HG03039 (cell line): ENCODE measurements around the gene HSPB6.
A peak's percentile ranks its signal among the peaks of the same experiment; 100 is the strongest.

Experiments used
- ATAC-seq: cut with Tn5 transposase; IDR thresholded peaks from one replicate; pipeline ENCODE4 v1.9.1; 2021; ENCODE audit warnings: mild to moderate bottlenecking, moderate library complexity; ENCODE audit not compliant: unreplicated experiment

Gene HSPB6

GRCh38 chr19:35717665-35718344, 39.0 kb downstream of the HSPB6 start, which contains the start of gene KMT2B:
Gene KMT2B (plus strand): TSS chr19:35718003. CDS start chr19:35718019, 16 bp downstream.
- ATAC-seq: peak; percentile 42

DNA sequence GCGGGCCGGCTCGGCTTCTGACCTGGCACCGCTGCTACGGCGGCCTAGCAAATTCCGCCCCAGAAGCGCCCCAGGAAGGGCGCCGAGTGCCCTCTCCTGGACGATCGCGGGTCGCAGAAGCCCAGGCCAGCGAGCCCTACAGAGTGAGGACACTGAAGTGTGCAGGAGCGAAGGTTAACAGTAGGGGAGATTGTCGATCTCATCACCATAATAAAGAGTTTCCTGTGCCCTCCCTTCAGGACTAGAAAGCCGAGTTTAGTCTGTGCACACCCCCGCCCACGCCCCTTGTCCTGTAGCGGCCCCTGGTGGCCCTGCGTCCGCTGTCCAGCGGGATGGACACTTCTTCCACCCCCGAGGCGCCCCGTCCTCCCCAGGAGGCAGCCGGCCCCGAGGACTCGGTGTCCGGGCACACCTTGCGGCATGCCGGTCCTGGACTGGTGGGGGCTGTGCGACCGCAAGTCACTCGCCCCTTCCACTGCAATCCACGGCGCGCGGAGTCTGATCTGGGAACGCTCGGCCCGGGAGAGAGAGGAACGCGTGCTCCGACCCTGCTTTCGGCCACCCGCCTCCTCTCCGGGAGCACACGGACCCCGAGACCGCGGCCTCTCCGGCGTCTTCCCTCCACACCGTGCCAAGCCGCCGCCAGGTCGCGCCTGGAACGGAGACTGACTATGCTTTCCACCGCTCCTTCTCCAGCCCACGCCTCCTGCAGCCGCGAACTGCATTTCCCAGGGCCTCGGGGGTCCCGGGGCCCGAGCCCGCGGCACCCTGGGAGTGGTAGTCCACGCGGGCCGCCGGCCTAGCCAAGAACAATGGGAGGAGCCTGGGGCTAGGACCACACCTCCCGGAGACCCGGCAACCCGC, 39.8 kb downstream of the HSPB6 start:
- ATAC-seq: peak; percentile 45

- peak; percentile 2 for ATAC-seq
These were observed 40.6 kb downstream of the HSPB6 start for GRCh38 chr19:35715981-35716800.

- no peak for ATAC-seq
These were observed 41.4 kb downstream of the HSPB6 start for GRCh38 chr19:35715355-35715809.

GRCh38 chr19:35714601-35715354, 42.1 kb downstream of the HSPB6 start:
- no peak for ATAC-seq

DNA sequence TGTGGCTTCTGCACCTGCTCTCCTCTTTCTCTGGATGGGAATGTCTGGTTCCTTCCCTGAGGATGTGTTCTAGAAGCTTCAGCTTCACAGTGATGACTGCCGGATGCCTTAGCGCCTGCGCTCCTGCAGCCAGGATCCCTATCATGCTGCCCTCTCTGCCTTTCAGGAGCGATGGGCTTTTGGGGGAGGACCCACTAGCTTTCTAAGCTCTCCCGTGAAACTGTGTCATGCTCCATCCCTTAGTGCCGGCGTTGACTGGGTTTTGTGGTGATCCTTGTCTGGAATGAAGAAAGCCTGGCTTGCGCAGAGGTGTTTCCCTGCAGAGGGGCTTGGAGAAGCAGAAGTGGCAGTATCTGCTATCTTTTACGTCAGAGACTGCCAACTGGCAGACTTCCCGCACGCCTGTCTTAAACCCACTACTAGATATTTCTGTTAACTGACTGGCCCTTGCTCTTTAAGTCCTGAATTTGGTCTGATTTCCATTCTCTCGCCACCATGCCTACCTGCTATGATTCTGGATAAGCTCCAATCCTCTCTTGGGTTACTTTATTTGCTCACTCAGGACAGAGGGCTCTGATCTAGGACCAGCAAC, 42.8 kb downstream of the HSPB6 start:
- ATAC-seq: no peak

DNA sequence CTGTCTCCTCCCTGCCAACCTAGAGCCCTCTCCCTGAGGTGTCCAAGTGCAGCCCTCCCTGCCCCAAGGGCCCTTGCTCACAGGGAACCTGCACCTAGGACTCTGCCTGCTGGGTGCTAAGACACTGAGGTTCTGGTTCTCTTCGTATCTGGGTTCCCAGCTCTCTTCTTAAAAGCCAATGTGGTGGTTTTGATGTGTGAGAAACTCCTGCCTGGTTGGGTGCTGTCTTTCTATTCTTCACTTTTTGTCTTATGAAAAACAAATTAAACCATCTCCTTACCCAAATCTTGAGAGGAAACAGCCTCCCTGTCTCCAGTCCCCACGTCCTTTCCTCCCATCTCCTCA, 43.4 kb downstream of the HSPB6 start:
- ATAC-seq: no peak

DNA sequence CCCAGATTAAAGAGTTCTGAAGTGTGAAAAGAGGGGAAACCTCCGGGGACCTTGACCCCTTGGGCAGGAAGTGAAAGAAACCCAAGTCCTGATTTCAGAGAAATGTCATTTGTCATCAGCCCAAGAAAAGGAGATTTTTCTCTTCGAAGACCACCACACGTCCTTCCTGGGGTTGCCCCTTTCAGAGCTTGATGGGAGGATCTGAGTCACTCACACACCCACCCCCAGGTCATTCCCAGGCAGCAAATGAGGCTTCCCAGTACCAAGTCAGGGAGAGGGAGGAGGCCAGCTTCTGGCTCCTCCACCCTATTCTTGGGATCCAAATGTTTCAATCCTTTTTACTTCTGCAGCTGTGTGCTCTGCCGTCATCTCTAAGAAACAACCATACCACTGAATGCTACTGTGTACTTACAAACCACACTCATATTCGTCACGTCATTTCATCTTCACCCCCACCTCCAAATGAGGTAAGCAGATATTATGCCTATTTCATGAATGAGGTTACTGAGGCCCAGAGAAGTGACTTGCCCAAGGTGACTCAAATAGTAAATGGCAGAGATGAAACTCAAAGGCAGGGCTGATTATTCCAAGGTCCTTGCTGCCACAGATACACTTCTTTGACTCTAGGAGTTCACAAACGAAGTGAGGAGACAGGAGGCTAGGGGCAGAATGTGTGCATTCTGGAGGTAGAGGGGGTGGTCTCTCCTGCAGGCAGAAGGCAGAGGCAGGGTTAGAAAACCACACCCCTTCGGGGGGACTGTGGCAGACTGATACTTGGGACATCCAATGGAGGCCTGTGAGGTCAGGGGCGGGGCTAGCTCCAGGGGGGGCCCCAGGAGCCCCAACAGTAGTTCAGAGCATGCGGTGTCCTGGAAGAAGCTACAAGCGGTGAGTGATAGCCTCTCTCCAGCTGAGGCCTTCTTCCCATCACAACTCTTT, 44.0 kb downstream of the HSPB6 start:
- ATAC-seq: no peak

- peak; percentile 35 for ATAC-seq
These were observed 45.8 kb downstream of the HSPB6 start for GRCh38 chr19:35710784-35711723.

DNA sequence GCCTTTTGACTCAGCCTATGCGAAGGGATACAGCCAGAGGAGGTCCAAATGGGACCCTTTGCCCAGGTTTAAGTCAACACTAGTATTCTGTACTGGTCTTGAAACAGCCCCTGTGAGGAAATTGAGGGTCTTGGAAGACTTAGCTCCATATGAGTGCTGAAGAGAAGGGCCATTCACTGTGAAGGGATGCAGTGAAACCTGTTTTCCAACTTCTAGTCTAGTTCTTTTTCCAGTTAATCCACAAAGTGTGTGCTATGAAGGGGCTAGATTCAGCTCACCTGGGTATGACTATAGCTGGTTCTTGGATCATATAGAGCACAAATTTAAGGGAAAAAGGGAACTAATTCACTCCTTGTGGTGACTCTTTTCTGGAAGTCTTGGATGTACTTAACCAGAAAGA, 48.4 kb downstream of the HSPB6 start:
- no peak for ATAC-seq
